Smooth muscle cell (in vitro differentiated cells): Measurements from ENCODE around the gene SIGMAR1. TPM values are rescaled to one million over a fixed set of nuclear protein-coding genes. Genes with fewer than 3 reads are reported as not detected.

Experiments
- DNase-seq: peaks from one replicate; lab custom pipeline; 2025; ENCODE audit not compliant: unreplicated experiment; lab: John Stamatoyannopoulos, UW
- H2AFZ ChIP-seq: fragments of 200-600 bp; sonication (generic); 2 replicates; pipeline ENCODE4 v1.6.0; 2016; ENCODE audit warnings: antibody characterized with exemption, low read depth, mild to moderate bottlenecking
- H3F3A ChIP-seq: fragments of 200-600 bp; sonication (generic); 2 replicates; pipeline ENCODE4 v1.6.0; 2017; ENCODE audit warnings: antibody characterized with exemption, low read depth
- H3K27ac ChIP-seq: fragments of 200-600 bp; sonication (generic); 2 replicates; pipeline ENCODE4 v1.5.1; 2016; ENCODE audit warnings: low read depth, mild to moderate bottlenecking
- H3K27me3 ChIP-seq: fragments of 200-600 bp; sonication (generic); 2 replicates; pipeline ENCODE4 v1.6.1; 2016; ENCODE audit warnings: low read depth, mild to moderate bottlenecking
- H3K36me3 ChIP-seq: fragments of 200-600 bp; sonication (generic); 2 replicates; pipeline ENCODE4 v1.5.1; 2016; ENCODE audit warnings: low read depth
- H3K4me1 ChIP-seq: fragments of 200-600 bp; sonication (generic); 2 replicates; pipeline ENCODE4 v1.5.1; 2016; ENCODE audit warnings: low read depth
- H3K4me2 ChIP-seq: fragments of 200-600 bp; sonication (generic); 2 replicates; pipeline ENCODE4 v1.6.0; 2016; ENCODE audit warnings: mild to moderate bottlenecking
- H3K4me3 ChIP-seq: fragments of 200-600 bp; sonication (generic); 2 replicates; pipeline ENCODE4 v1.5.1; 2016; ENCODE audit warnings: mild to moderate bottlenecking
- H3K79me2 ChIP-seq: fragments of 200-600 bp; sonication (generic); 2 replicates; pipeline ENCODE4 v1.6.0; 2016; ENCODE audit warnings: low read depth, mild to moderate bottlenecking
- H3K9ac ChIP-seq: fragments of 200-600 bp; sonication (generic); 2 replicates; pipeline ENCODE4 v1.6.0; 2016; ENCODE audit warnings: low read depth
- H3K9me3 ChIP-seq: fragments of 200-600 bp; sonication (generic); replicated peaks from 2 replicates; pipeline ENCODE4 v1.5.1; 2016; ENCODE audit warnings: low read depth
- H4K20me1 ChIP-seq: fragments of 200-600 bp; sonication (generic); 2 replicates; pipeline ENCODE4 v1.6.0; 2016; ENCODE audit warnings: low read depth
- CTCF ChIP-seq: fragments of 200-600 bp; sonication (generic); IDR thresholded peaks from 2 replicates; pipeline ENCODE4 v1.5.1; 2017; ENCODE audit warnings: borderline replicate concordance, mild to moderate bottlenecking, antibody characterized with exemption; ENCODE audit not compliant: insufficient read depth, poor library complexity, severe bottlenecking
- WGBS: methylation state at CpG from one replicate; pipeline ENCODE4 v1.1.7; 2016; ENCODE audit warnings: low lambda C conversion rate; 5-methylcytosine and 5-hydroxymethylcytosine counted together
- polyA plus RNA-seq: library from polyadenylated mRNA; unstranded; fragments of >200 nt; fragmentation: Nextera tagmentation; extraction: Ambion mirVana; gene quantifications from 2 replicates; pipeline ENCODE4 v1.2.1, GENCODE V29; 2016
- total RNA-seq: library from RNA; depleted of rRNA; stranded (reverse); fragments of >200 nt; gene quantifications from 2 replicates; pipeline ENCODE4 v1.2.3, GENCODE V29; 2014

The SIGMAR1 gene
- total and polyA plus RNA-seq, 2 experiments from 2014 or later: 105 to 192 TPM

GRCh38 chr9:34674440-34674839, 36.9 kb upstream of the SIGMAR1 start:
- H3K9me3 ChIP-seq: no peaks in the 10 kb centered on the region
- H3K27me3 ChIP-seq: no peaks in the 10 kb centered on the region
- H2AFZ ChIP-seq: no peak overlapping the region
- no peaks in the 10 kb centered on the region for H3F3A ChIP-seq
- no peak overlapping the region for H3K4me3 ChIP-seq
- DNase-seq: no peak
- H4K20me1 ChIP-seq: no peaks in the 10 kb centered on the region
- H3K27ac ChIP-seq: no peak overlapping the region
- H3K4me1 ChIP-seq: no peaks in the 10 kb centered on the region
- TF ChIP-seq CTCF: no peak
- H3K4me2 ChIP-seq: no peak overlapping the region
- H3K9ac ChIP-seq: no peak overlapping the region
- no peaks in the 10 kb centered on the region for H3K79me2 ChIP-seq
- no peaks in the 10 kb centered on the region for H3K36me3 ChIP-seq
- 94% methylated on average over 3 of the region's 3 CpGs for WGBS

DNA sequence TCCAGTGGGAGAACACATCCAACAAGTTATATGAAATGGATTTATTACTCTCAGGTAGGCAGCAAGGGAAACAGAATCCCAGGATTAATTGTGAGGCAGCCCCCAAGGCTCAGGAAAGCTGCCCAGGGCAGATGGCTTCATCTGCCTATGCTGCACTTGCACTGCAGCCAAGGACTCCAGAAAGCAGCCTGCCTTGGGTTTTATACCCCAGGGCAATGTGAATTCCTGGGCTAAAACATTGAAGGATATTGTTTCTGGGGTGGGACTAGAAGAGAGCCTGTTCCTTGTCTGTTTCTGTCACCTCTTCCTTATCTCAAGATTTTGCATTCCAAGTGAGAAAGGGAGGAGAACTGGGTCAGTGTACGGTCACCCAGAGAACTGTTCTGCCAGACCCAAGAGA, 33.7 kb upstream of the SIGMAR1 start:
- no peak overlapping the region for H3K4me2 ChIP-seq
- H3K27ac ChIP-seq: no peak overlapping the region
- peaks cover 3% of the 10 kb centered on the region for H3F3A ChIP-seq
- no peak for TF ChIP-seq CTCF
- H3K9ac ChIP-seq: no peak overlapping the region
- H3K79me2 ChIP-seq: peaks cover 3% of the 10 kb centered on the region
- no peaks in the 10 kb centered on the region for H3K9me3 ChIP-seq
- H3K4me3 ChIP-seq: no peak overlapping the region
- H4K20me1 ChIP-seq: no peaks in the 10 kb centered on the region
- peaks cover 3% of the 10 kb centered on the region for H3K4me1 ChIP-seq
- no peaks in the 10 kb centered on the region for H3K27me3 ChIP-seq
- DNase-seq: no peak
- no peak overlapping the region for H2AFZ ChIP-seq
- 47% methylated on average over 1 of the region's 1 CpG for WGBS
- H3K36me3 ChIP-seq: no peaks in the 10 kb centered on the region

- H3K4me3 ChIP-seq: no peak overlapping the region
- H3F3A ChIP-seq: peaks cover 3% of the 10 kb centered on the region
- no peak overlapping the region for H3K27ac ChIP-seq
- H3K4me2 ChIP-seq: no peak overlapping the region
- H3K9ac ChIP-seq: no peak overlapping the region
- no peak overlapping the region for H2AFZ ChIP-seq
- H3K9me3 ChIP-seq: no peaks in the 10 kb centered on the region
- WGBS: 95% methylated on average over 5 of the region's 5 CpGs
- no peaks in the 10 kb centered on the region for H3K36me3 ChIP-seq
- peaks cover 5% of the 10 kb centered on the region for H3K4me1 ChIP-seq
- no peak for DNase-seq
- TF ChIP-seq CTCF: no peak
- H3K79me2 ChIP-seq: peaks cover 5% of the 10 kb centered on the region
- no peaks in the 10 kb centered on the region for H3K27me3 ChIP-seq
- no peaks in the 10 kb centered on the region for H4K20me1 ChIP-seq
Measured at GRCh38 chr9:34669809-34670562, 32.4 kb upstream of the SIGMAR1 start.
